ENCODE measurements around the gene AFF4.
"Not testable (repeated sequence)": the region's sequence is repeated elsewhere in the genome, so short reads cannot be mapped to it uniquely, and the experiment has no call there.

AFF4 gene

GRCh38 chr5:132865668-132866341 is 97.6 kb downstream of the AFF4 start:
- no peak for DNase-seq
- intact Hi-C loops (cut with DNase I) = loop anchor here (5.0 to 10.0 kb wide), 4 partner anchors 34 to 211 kb away; partner anchors contain the start of genes IL13, KIF3A and SHROOM1

GRCh38 chr5:132860742-132861141 is 102.7 kb downstream of the AFF4 start:
- no peak for DNase-seq
- intact Hi-C loops (cut with DNase I) = loop anchor here (10.0 kb wide), 1 partner anchor 206 kb away; the partner anchor contains the start of gene IL13

- intact Hi-C loops (cut with DNase I) = loop anchor here (10.0 kb wide), 1 partner anchor 205 kb away; the partner anchor contains the start of gene IL13
Measured at GRCh38 chr5:132859889-132860437, 103.5 kb downstream of the AFF4 start.

GRCh38 chr5:132856011-132856410 is 107.4 kb downstream of the AFF4 start:
- DNase-seq = no peak
- intact Hi-C loops (cut with DNase I) = no loop called here

More at GRCh38 chr5:132859889-132860437, 103.5 kb downstream of the AFF4 start:
- DNase-seq = no peak

- DNase-seq; intact Hi-C loops (cut with DNase I): not testable (repeated sequence)
Measured at GRCh38 chr5:132854992-132855391, 108.4 kb downstream of the AFF4 start.

GRCh38 chr5:132854301-132854700 is 109.1 kb downstream of the AFF4 start:
- no peak for DNase-seq
- intact Hi-C loops (cut with DNase I) = no loop called here

- DNase-seq = no peak
Measured at GRCh38 chr5:132853790-132854189, 109.6 kb downstream of the AFF4 start.

GRCh38 chr5:132853323-132853722 is 110.1 kb downstream of the AFF4 start:
- no peak for DNase-seq
- intact Hi-C loops (cut with DNase I) = no loop called here

More at GRCh38 chr5:132853790-132854189, 109.6 kb downstream of the AFF4 start:
- intact Hi-C loops (cut with DNase I) = no loop called here

GRCh38 chr5:132850066-132850465 is 113.4 kb downstream of the AFF4 start:
- no peak for DNase-seq
- intact Hi-C loops (cut with DNase I) = no loop called here

- no peak for DNase-seq
- intact Hi-C loops (cut with DNase I) = no loop called here
Measured at GRCh38 chr5:132849347-132849746, 114.1 kb downstream of the AFF4 start.

- no peak for DNase-seq
- intact Hi-C loops (cut with DNase I) = no loop called here
Measured at GRCh38 chr5:132848270-132848669, 115.2 kb downstream of the AFF4 start.

- intact Hi-C loops (cut with DNase I) = no loop called here
- no peak for DNase-seq
Measured at GRCh38 chr5:132841305-132841704, 122.1 kb downstream of the AFF4 start.

GRCh38 chr5:132840896-132841295 is 122.5 kb downstream of the AFF4 start:
- intact Hi-C loops (cut with DNase I) = no loop called here
- no peak for DNase-seq

GRCh38 chr5:132840313-132840712 is 123.1 kb downstream of the AFF4 start:
- intact Hi-C loops (cut with DNase I) = no loop called here
- DNase-seq = no peak

- no peak for DNase-seq
- intact Hi-C loops (cut with DNase I) = loop anchor here (10.0 kb wide), 1 partner anchor 125 kb away; the partner anchor contains the start of gene AFF4
Measured at GRCh38 chr5:132839426-132840301, 123.8 kb downstream of the AFF4 start.

GRCh38 chr5:132838516-132839282 is 124.7 kb downstream of the AFF4 start:
- DNase-seq = no peak
- intact Hi-C loops (cut with DNase I) = loop anchor here (10.0 kb wide), 1 partner anchor 126 kb away; the partner anchor contains the start of gene AFF4

- DNase-seq = no peak
- intact Hi-C loops (cut with DNase I) = loop anchor here (10.0 kb wide), 1 partner anchor 127 kb away; the partner anchor contains the start of gene AFF4
Measured at GRCh38 chr5:132837868-132838267, 125.6 kb downstream of the AFF4 start.

- DNase-seq = no peak
Measured at GRCh38 chr5:132836852-132837251, 126.6 kb downstream of the AFF4 start.

GRCh38 chr5:132834057-132834456 is 129.4 kb downstream of the AFF4 start:
- intact Hi-C loops (cut with DNase I) = loop anchor here (5.0 to 10.0 kb wide), 3 partner anchors 33 to 131 kb away; partner anchors contain the start of genes AFF4, GDF9 and UQCRQ
- no peak for DNase-seq

More at GRCh38 chr5:132836852-132837251, 126.6 kb downstream of the AFF4 start:
- intact Hi-C loops (cut with DNase I) = loop anchor here (10.0 kb wide), 1 partner anchor 128 kb away; the partner anchor contains the start of gene AFF4

GRCh38 chr5:132832612-132833011 is 130.8 kb downstream of the AFF4 start:
- no peak for DNase-seq
- intact Hi-C loops (cut with DNase I) = loop anchor here (5.0 to 10.0 kb wide), 3 partner anchors 35 to 132 kb away; partner anchors contain the start of genes AFF4, GDF9 and UQCRQ

All from posterior cingulate gyrus (tissue), 11 donors.